GM21529 (cell line): Measurements from ENCODE around the gene ZMAT5.

Experiments
- ATAC-seq: cut with Tn5 transposase; IDR thresholded peaks from one replicate; pipeline ENCODE4 v1.9.1; 2021; ENCODE audit not compliant: unreplicated experiment

Gene ZMAT5

DNA sequence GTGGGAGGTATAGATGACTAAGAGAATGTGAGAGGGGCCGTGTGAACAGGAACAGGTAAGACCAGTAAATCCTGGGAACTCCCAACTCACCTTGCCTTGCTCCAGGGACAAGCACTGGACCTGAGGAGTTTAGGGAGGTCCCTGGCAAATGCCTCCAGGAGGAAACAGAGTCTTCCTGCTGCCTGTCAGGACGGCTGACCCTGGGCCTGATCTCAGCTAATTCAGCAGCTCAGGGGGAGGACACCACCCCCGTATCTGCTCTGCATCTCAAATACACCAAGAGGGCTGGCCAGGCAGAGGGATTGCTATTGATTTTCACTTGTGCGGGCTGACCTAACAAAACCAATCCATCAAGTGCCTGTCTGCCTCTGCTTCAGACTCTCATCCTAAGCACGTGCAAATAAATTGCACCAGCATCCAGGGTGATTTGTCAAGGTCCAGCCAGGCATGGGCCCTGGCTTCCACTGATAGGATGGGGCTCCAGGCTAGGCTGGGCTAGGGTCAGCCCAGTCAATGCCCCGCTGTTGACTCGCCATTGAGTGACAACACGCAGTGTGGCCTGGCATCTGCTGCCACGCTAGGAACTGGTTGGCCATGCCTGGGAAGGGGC lies 20.7 kb upstream of the ZMAT5 start:
- no peak for ATAC-seq

DNA sequence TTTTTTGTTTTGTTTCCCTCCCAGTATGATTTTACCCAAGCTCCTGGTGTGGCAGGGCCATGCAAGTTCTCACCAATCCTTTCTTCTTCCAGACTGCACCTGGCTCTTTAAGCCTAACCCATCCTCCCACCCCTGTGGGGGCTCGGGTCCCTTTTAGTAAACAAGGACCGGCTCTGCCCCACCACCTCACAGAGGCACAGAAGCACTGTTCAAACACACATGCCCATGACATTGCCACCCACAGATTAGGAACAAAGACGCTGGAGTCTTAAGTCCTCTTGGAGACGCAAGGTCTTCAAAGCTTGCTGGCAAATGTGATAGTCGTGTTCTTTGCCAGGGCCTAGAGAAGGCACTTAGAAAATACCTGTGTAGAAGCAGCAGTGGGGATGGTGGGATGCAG lies 19.2 kb upstream of the ZMAT5 start:
- ATAC-seq: no peak

DNA sequence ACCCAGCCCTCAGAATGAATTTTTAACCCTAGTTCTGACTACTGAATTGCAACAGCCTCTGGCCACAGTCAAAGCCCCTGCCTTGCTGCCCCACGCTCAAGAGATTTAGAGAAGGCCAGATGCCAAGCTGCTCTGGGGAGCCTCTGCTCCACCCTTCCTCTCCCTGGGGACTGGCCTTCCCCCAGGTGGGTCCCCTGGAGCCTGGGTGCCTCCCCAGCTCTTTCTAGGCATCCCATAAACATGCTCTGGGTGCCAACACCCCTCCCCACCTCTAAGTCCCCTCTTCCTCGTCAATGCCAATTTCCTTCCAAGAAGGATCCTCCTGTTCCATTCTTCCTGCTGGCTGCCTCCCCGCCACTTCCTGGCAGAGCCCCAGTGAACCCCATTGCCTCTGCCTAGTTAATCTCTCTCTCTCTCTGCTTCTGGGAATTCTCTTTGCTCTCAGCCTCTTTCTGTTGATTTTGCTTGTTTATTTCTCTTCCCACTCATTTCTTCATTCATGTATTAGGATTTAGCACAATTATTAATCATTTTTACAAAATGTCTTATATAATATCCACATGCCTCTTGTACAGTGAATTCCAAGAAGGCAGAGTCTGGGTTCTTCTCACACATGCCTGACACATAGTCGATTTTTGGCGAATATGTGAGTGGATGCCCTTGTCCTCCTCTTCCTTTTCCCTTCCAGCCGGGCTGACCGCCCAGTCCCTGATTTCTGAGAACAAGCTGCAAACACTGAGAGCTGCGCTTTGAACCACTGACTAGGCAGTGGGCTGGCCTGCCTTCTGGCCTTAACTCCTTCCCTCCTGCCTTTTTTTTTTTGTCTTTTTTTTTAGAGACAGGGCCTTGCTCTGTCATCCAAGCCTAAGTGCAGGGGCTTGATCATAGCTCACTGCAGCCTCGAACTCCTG lies 17.9 kb upstream of the ZMAT5 start:
- ATAC-seq: no peak

DNA sequence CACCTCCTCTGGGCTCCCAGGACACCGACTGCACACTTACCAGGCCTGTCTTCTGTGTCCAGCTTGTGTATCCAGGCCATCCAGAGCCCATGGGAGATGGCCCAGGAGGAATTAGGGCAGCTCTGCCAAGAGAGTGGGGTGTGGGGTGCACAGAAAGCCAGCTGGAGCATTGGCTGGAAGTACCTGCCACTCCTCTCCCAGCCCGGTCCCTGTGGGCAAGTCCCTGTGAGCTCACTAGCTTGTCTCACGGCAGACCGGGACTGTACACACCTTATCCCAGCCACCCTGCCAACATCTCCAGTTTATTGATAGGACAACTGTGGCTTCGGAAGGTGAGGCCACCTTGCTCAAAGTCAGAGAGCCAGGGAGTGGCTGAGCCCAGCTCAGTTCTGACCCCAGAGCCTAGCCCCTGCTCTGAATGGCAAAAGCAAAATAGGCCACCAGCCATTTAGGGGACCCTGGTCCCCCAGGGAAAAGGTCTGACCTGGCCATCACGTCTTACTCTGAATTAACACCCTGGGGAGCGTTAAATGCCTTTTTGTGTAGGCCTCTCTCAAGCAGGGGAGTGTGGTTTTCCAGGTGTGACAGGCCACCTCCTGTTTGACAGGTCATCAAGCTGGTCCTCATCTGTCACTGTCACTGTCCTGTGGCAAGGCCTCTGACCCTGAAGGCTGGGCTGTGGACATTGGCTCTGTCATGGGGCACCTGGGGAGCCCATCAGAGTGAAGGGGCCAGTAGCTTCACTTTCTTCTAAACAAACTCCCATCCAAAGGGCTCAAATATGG lies 15.4 kb upstream of the ZMAT5 start:
- ATAC-seq: no peak

DNA sequence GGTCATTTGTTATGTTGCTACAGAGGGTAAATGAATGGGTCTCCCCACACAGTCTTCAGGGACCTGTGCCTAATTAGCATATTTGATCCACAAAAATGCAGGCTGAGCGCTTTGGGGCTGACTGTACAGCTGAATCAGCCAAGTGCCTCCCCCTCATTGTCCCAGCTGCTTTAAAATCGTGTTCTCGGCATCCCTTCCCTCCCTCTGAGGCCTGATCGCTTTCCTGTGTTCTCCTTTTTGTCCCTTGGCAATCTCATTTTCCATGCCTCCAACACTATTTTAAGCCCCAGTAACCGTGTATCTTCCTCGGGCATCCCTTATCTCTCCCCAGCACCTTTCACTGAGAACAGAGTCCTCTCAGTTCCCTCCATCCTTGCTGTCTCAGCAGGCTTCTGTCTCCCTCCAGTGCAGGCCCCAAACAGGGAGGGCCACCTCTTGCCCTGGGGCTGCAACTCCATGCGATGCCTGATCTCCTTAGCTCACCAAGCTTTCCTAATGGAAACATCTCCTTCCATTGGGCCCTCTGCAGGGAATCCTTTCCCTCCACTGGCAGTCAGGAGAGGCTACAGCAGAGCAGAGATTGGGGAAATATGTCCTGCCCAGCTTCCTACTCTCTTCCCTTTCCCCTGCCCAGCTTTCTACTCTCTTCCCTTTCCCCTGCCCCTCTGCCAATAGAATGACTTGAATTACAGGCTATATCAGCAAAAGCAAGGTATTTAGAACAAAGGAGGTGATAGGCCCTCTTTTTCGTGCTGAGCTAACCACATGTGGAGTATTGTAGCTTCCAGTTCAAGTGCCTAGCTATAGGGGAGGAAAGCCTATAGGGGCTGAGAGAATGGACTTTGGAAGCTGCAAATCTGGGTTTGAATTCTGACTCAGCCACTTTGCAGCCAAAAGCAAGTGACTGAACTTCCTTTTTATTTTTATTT lies 14.2 kb upstream of the ZMAT5 start:
- ATAC-seq: no peak

DNA sequence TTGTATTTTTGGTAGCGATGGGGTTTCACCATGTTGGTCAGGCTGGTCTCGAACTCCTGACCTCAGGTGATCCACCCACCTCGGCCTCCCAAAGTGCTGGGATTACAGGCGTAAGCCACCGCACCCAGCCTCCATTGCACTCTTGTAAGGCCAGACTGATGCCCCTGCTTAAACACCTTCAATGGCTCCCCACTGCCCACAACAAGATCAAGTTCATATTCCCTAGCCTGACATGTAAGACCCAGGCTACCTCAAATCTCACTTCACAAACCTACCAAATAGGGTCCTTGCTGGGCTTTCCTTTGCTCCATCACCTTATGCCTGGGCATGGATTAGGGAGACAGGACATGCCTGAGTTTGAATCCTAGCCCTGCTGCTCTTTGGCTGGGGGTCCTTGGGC lies 13.4 kb upstream of the ZMAT5 start:
- ATAC-seq: no peak

DNA sequence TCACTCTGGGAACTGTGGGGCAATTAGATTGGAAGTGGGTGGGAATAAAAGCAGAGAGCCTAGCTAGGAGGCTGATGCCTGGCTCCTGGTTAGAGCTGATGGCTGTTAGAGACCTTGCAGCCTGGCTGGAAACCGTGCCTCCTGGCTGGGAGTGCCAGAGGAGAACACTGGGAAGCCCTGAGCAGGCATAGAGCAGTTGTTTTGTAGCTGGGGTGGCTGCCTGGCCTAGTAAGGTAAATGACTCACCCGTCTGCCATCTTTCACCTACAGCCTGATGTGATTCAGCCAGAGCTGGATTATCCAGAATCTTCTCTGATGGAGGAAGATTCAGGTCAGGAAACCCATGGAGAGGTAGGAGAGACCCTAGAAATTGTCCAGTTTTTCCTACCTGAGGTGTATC lies 6.4 kb upstream of the ZMAT5 start:
- ATAC-seq: no peak

DNA sequence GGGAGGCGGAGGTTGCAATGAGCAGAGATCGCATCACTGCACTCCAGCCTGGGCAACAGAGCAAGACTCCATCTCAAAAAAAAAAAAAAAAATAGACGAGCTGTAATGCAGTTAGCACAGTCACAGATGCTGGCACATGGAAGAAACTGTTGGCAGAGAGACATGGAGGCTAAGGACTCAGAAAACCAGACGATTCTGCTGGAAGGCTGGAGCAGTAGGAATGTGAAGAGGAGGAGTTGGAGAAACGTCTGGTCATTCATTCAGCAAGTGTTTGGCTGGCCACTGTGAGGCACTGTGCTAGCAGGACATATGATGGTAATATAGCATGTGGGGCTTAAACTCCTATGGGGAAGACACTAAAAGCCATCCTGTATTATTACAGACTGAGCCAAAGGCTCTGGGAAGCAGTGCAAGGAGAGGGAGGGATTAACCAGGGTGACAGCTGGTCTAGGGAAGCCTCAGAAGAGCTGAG lies 5.4 kb upstream of the ZMAT5 start:
- ATAC-seq: no peak

DNA sequence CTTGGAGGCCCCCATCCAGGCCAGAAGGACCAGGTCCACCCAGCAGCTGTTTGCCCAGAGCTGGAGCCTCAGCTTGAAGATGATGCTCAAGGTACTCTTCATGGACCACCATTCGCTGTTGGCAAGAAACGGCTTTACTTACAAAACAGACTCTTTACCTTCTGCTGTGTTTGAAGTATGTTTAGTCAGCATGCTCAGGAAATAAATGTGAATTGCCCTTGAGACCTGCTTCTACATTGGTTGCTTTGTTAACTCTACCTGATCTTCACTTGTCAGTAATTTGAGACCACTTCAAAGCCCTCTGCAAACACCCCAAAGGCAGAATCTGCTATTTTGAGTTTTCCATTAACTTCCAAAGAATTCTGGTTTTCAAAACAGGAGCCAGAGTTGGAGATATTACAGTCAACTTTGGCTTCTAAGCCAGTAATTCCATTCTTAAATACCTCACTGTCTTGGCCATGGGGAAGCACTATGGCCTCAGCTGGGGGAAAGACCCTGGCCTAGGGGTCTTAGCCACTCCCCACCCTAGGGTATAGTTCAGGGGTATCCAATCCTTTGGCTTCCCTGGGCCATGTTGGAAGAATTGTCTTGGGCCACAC lies 3.0 kb upstream of the ZMAT5 start:
- ATAC-seq: no peak

DNA sequence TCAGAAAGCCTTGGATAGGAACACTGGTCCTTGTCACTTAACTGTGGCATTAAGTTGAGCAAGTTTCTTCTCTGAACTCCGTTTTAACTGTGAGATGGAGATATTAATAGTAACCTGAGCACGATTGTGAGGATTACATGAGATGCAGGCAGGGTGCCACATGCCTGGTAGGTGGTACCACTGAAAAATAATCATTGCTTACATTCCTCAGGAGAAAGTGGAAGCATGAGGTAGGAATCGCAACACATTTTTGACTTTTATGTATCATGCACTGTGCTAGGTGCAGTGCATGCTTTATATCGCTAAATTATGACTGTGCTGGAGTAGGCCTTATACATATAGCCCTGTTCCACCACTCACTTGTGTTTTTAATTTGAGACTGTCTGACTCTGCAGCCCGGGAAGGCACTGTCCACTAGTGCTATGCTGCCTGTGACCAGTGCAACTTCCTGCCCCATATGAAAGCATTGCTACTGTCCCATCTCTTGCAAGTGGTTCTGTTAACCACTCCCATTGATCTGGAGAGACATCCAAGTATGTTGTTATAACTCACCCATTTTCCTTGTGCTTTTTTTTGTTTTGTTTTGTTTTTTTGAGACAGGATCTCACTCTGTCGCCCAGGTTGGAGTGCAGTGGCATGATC lies 1.4 kb upstream of the ZMAT5 start:
- no peak for ATAC-seq

DNA sequence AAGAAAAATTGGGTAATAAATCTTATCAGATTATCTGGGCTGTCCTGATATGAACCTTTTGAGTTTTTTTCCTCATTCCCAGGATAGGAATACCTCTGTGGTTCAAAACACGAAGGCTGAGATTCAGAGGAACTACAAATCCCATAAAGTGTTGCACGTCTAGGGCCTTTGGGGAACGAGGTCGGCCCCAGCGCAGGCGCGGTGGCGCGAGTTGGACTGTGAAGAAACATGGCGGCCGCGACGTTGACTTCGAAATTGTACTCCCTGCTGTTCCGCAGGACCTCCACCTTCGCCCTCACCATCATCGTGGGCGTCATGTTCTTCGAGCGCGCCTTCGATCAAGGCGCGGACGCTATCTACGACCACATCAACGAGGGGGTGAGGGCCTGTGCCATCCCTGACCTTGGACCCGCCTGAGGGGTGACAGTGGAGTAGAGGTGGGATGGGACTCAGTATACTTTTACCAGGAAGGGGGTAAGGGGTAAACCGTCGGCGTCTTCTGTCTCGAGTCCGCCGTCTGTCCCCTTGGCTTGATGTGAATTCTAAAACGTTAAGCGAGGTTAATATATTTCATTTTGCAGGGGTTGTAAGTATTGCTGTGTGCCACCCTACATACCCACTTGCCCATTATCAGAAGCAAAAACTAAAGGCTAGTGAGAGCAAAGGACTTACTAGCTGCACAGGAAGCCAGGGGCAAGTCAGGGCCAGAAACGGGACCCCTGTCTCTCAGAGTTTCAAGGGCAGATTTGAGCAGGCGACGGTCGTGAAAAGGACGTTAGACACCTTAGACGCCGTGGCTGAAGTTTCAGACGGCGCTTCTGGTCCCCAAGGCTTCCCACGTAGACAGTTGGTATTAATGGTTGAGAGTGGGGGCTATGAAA lies 604 bp upstream of the ZMAT5 start, which contains the start of gene UQCR10:
Gene UQCR10, plus strand, starts transcription at position 199 of the 881 bp plus-strand sequence. Its CDS starts 30 bp downstream, at position 229.
- peak; percentile 64 for ATAC-seq

DNA sequence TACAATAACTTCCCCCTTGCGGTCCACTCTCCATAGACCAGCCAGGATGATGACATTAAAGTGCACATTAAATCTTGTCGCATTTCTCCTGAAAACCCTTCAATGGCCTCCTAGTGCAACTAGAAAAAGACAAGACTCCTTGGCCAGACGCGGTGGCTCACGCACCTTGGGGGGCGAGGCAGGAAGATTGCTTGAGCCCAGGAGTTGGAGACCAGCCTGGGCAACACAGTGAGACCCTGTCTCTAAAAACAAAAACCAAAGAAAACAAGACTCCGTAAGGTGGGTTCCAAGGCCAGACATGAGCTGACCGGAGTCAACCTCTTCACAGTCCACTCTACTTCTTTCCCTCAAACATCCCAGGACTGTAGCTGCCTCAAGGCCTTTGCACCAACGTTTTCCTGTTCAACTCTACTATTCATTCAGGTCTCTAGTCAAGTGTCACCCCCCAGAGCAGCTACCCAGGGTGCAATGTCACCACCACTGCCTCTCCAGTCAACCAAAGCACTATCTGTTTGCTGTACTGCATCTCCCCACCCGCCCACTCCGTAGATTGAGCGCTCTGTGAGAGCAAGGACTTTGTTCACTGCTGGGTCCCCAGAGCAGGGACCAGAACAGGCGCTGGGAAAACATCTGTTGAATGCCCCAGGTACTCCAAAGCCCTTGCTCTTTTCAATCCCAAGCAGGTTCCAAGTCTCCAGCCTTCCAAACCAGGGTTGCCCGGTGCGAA lies 739 bp downstream of the ZMAT5 start:
- peak; percentile 16 for ATAC-seq

DNA sequence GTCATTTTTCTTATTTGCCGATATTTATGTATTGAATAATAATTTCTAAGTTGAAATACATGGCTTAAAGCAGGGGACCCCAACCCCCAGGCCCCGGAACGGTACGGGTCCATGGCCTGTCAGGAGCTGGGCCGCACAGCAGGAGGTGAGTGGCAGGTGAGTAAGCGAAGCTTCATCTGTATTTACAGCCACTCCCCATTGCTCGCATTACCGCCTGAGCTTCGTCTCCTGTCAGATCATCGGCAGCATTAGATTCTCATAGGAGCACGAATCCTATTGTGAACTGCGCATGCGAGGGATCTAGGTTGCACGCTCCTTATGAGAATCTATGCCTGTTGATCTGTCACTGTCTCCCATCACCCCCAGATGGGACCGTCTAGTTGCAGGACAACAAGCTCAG lies 4.5 kb downstream of the ZMAT5 start:
- ATAC-seq: no peak

DNA sequence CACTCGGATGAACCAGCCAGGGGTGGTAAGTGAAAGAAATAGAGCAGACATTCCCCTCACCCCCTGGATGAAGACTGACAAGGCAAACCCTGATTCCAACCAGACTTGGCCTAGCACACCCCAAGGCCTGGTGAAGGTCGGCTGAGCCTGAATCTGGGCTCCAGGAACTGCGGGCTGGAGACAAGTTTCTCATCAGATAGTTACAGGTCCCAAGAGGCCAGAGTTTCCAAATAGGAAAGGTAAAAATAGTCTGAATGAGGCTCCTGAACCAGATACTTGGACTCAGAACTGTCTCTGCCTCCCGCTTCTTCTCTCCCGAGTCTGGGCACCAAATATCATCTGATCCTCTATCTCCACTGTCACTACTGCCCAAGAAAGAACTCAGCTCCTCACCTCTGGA lies 7.8 kb downstream of the ZMAT5 start:
- ATAC-seq: no peak

DNA sequence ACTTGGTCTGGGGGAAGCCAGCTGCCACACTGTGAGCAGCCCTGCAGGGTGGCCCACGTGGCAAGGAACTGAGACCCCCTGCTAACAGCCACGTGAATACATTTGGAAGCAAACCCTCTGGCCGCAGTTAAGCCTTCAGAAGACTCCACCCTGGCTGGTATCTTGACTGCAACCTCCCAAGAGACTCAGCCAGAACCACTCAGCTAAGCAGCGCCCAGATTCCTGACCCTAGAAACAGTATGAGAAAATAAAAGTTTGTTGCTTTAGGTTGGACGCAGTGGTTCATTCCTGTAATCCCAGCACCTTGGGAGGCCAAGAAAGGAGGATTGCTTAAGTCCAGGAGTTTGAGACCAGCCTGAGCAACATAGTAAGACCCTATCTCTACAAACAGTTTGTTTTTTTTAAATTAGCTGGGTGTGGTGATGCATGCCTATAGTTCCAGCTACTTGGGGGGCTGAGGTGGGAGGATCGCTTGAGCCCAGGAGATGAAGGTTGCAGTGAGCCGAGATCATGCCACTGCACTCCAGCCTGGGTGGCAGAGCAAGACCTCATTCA lies 8.7 kb downstream of the ZMAT5 start:
- no peak for ATAC-seq

DNA sequence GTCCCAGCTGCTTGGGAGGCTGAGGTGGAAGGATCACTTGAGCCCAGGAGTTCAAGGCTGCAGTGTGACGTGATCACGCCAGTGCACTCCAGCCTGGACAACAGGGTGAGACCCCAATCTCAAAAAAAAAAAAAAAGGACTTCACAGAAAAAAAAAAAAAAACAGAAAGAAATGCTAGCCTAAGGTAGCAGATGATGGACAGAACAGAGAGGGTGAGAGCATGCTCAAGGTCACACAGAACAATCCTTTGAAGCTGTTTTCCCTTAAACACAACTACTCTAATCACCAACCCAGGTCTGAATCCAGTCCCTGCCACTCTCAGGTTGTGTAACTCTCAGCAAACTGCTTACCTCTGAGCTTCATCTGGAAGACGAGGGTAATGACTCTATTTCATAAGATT lies 9.7 kb downstream of the ZMAT5 start:
- ATAC-seq: no peak

DNA sequence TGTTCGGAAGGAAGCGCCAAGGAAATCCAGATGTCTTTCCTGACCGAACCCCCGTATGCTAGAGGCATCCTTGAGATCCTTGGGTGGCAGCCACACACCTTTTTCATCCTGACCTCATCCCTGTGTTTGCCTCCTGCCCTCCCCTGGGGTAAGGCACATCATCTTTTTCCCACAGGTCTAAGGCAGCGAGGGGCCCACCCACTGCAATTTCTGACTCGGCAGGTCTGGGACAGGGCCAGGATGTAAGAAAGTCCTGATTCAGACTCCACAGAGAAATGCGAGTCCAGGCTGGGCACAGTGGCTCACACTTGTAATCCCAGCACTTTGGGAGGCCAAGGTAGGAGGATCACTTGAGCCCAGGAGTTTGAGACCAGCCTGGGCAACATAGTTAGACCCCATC lies 10.5 kb downstream of the ZMAT5 start:
- no peak for ATAC-seq

DNA sequence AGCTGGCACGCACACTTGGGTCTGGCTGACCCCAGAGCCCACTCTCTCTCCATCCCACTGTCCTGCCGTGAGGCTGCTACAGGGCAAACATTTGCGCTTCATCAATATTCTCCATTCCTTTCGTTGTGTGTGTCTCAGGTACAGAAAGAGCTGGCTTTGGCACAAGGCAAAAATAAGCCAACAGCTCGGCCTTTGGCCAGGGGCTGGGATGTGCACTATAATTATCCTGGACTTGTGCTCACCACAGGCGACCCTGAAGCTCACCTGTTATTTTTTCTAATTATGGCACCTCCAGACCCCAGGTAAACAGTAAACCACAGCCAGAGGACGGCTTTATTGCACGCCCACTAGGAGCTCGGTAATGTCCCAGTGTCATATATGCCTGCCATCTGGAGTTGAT lies 10.9 kb downstream of the ZMAT5 start:
- no peak for ATAC-seq
